ENCODE results near the gene TNFRSF19. TPM values are rescaled to one million over a fixed set of nuclear protein-coding genes. Genes with fewer than 3 reads are reported as not detected.

TNFRSF19 gene
- total and polyA plus RNA-seq, 10 donors: 1.0 to 12.2 (median 3.8) TPM

DNA sequence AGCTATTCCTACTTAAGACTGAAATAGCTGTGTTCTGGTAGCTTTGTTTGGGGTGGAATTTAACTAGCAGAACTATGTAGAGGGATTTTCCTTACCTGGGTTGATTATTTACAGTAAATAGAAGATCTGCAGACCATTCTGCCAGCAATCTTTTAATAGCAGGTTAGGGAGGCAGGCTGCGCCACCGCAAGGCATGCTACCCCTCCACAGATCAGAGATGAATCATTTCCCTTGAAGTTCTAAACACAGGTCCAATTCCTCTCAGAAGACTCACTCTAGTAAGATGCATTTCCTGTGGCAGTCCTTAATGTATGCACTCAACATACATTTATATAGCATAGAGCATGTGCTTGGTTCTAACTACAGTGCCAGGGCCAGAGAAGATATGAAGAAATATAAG is 109.0 kb downstream of the TNFRSF19 start:
- Histone ChIP-seq H3K4me3 (no peak overlapping the region), H3K36me3 (no peaks in the 10 kb centered on the region), H3K27me3 (replicated peaks in 1 of 7) (peaks cover 0 to 10% (median 0%) of the 10 kb centered on the region in 7 donors), H3K4me1 (no peaks in the 10 kb centered on the region), H3K27ac (no peak overlapping the region), H3K9me3 (peaks cover 0 to 17% (median 9%) of the 10 kb centered on the region in 8 donors)
- 78 to 100% (median 88%) methylated on average over 2 of the region's 2 CpGs for WGBS, 5 donors
- intact Hi-C loops (cut with DNase I; ENCODE audit: low total_unique reads): no loop called here
- no peak for TF ChIP-seq POLR2AphosphoS5 (IDR thresholded peaks at IDR 0.05)
- TF ChIP-seq POLR2A (IDR thresholded peaks at IDR 0.05): no peak
- TF ChIP-seq CTCF (IDR thresholded peaks at IDR 0.05 in 8 of 11, conservative IDR thresholded peaks at IDR 0.05 in 3 of 11): no peak
- DNase-seq: no peak

DNA sequence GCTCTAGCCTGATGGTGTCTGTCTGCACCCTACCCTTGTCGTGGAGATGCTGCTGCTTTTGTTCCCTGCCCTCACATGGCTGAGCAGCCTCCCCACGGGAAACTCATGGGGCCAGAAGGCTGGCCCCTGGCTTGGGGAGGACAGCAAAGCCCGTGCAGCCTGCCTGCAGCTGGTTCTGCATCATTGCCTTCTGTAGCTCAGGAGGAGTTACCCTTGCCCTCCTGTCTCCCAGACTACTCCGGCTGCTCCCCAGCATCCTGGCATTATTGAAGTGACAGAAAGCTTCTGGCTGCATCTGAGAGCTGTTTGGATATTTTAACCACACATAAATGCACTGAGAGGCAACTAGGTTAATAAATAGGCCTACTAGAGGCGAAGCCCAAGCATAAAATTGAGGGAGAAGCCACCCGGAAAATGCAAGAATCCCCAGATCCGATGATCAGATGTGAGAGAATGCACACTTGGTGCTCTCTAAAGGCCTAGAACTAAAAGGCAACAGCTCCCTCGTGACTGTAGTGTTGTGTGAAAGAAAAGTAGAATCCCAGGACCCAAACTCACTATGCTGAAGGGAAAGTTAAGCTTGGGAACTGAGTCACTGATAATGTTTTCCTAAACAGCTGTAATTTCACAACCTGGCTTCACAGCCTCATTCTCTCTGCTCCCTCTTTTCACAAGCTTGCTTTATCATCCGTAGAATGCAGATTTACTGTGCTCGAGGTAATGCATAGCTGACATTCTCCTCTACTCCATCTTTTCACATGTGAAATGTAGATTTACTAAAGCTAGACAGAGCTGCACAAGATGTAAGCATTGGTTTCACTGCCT is 110.8 kb downstream of the TNFRSF19 start:
- peaks cover 0 to 32% (median 21%) of the 10 kb centered on the region in 8 donors for H3K9me3 ChIP-seq
- intact Hi-C loops (cut with DNase I; ENCODE audit: low total_unique reads): no loop called here
- H3K27ac ChIP-seq: no peak overlapping the region
- WGBS, 5 donors: 62 to 84% (median 80%) methylated on average over 10 of the region's 10 CpGs
- H3K4me1 ChIP-seq: no peaks in the 10 kb centered on the region
- H3K27me3 ChIP-seq (replicated peaks in 1 of 7): peaks cover 0 to 10% (median 0%) of the 10 kb centered on the region in 7 donors
- no peak for DNase-seq
- H3K4me3 ChIP-seq: no peak overlapping the region
- TF ChIP-seq POLR2AphosphoS5 (IDR thresholded peaks at IDR 0.05) (peak in 1 of 3 donors; percentile 20), CTCF (IDR thresholded peaks at IDR 0.05 in 8 of 11, conservative IDR thresholded peaks at IDR 0.05 in 3 of 11) (no peak)
- H3K36me3 ChIP-seq: no peaks in the 10 kb centered on the region

DNA sequence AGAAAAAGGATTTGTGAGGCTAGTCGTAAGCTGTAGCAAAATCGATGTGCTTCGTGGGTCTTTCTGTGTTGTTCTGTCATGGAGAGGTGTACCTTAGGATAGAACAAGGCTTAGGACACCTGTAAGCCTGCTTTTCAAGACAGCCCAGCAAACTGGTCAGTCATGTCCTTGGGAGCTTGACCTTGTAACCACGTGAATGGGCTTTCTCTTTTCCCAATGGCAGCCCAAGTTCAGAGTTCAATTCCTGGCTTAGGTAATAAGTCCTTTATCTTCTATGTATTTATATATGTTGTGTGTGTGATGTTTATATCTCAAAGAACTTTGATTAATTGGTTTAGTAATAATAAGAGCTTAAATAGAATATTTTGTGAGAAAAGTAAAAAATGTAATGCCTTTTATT is 112.9 kb downstream of the TNFRSF19 start:
- no peak overlapping the region for H3K4me3 ChIP-seq
- no peak for DNase-seq
- TF ChIP-seq CTCF (IDR thresholded peaks at IDR 0.05 in 8 of 11, conservative IDR thresholded peaks at IDR 0.05 in 3 of 11): no peak
- TF ChIP-seq POLR2AphosphoS5 (IDR thresholded peaks at IDR 0.05): no peak
- TF ChIP-seq POLR2A (IDR thresholded peaks at IDR 0.05): no peak
- WGBS, 5 donors: 68 to 81% (median 71%) methylated on average over 4 of the region's 4 CpGs
- peaks cover 0 to 32% (median 21%) of the 10 kb centered on the region in 8 donors for H3K9me3 ChIP-seq
- no peaks in the 10 kb centered on the region for H3K36me3 ChIP-seq
- intact Hi-C loops (cut with DNase I; ENCODE audit: low total_unique reads): no loop called here
- no peak overlapping the region for H3K27ac ChIP-seq
- H3K27me3 ChIP-seq (replicated peaks in 1 of 7): peaks cover 0 to 10% (median 0%) of the 10 kb centered on the region in 7 donors
- no peaks in the 10 kb centered on the region for H3K4me1 ChIP-seq

- no peak overlapping the region for H3K4me3 ChIP-seq
- intact Hi-C loops (cut with DNase I; ENCODE audit: low total_unique reads): no loop called here
- H3K27ac ChIP-seq: no peak overlapping the region
- peaks cover 0 to 10% (median 0%) of the 10 kb centered on the region in 7 donors for H3K27me3 ChIP-seq (replicated peaks in 1 of 7)
- peaks cover 0 to 32% (median 21%) of the 10 kb centered on the region in 8 donors for H3K9me3 ChIP-seq
- no peaks in the 10 kb centered on the region for H3K4me1 ChIP-seq
- TF ChIP-seq POLR2A (IDR thresholded peaks at IDR 0.05): no peak
- H3K36me3 ChIP-seq: no peaks in the 10 kb centered on the region
- no peak for DNase-seq
- WGBS, 5 donors: 94 to 98% (median 95%) methylated on average over 2 of the region's 2 CpGs
Observed at GRCh38 chr13:23684647-23685046, 114.4 kb downstream of the TNFRSF19 start.

All from spleen (tissue), 11 donors.